Activated CD4-positive, alpha-beta T cell treated with anti-CD3 and anti-CD28 coated beads, Interleukin-10, Interleukin-2, amounts not matched to agents 100 ng/mL and 50 ng/mL, durations not matched to agents 16 hours and 8 hours (primary cell): ENCODE data around the gene POTED.
"Not testable (repeated sequence)": the region's sequence is repeated elsewhere in the genome, so short reads cannot be mapped to it uniquely, and the experiment has no call there.

ENCODE experiments used
- DNase-seq: peaks from one replicate; pipeline ENCODE4 v3.0.0-alpha.2; 2020

POTED gene

DNA sequence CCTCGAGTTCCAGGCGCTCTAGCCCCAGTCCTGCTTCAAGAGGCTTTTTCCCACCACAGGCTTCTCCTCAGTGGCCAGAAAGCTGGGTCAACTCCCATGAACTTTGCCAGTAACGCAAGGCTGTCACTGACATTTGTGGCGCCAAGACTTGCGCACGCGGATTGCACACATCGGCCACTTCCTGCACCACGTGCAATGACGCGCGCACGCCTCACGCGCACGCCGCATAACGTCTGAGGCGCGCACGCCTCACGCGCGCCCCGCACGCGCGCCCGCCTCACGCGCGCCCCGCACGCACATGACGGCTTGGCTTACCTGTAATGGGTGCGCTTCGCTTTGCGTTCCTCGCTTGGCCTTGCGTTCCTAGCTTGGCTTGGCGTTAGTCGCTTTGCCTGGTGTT is at the start of gene POTED:
TSS of gene POTED (plus strand) at position 301 of the 400 bp plus-strand sequence. CDS start 452 bp downstream, outside the sequence.
- not testable (repeated sequence) for DNase-seq

DNA sequence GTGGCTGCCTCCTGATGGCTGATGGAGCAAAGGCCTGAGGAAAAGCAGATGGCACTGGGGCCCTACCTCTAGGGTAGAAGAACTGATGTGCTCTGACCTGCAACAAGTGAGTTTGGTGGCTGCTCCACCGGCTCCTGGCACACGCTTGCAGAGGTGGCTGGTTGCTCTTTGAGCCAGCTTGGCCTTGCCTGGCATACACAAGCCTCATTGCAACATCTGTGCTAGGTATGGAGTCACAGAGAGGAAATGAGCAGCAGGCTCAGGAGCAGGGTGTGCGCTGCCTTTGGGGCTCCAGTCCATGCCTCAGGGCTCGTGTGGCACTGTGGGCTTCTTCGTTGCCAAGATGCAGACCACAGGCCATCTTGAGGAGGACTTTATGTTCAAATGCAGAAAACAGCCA is 40.5 kb downstream of the POTED start:
- DNase-seq, result not testable (repeated sequence)

DNA sequence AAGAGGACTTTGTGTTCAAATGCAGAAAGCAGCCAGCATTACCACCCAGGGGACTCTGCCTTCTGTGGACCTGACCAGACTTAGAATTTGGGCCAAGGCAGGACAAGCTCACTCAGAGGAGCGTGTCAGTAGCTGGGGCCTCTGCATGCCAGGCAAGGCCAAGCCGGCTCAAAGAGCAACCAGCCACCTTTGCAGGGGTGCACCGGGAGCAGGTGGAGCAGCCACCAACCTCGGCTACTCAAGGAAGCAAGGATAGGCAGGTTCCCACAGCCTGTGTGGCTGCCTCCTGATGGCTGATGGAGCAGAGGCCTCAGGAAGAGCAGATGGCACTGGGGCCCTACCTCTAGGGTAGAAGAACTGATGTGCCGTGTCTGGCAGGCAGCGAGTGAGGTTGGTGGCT is 42.2 kb downstream of the POTED start:
- not testable (repeated sequence) for DNase-seq
